SIG-M5 treated with dmso at 0.1 percent for 504 hours (cell line): ENCODE results near the gene BACH1.
"Not testable (repeated sequence)": the region's sequence is repeated elsewhere in the genome, so short reads cannot be mapped to it uniquely, and the experiment has no call there.

Experiments
- DNase-seq: peaks from one replicate; lab custom pipeline; 2025; ENCODE audit not compliant: unreplicated experiment; lab: John Stamatoyannopoulos, UW

Gene BACH1

GRCh38 chr21:29298348-29299045, at the start of gene BACH1:
BACH1 (plus strand) TSS chr21:29298922; CDS start chr21:29321281, 22,359 bp downstream.
- peak; percentile 86 for DNase-seq

DNA sequence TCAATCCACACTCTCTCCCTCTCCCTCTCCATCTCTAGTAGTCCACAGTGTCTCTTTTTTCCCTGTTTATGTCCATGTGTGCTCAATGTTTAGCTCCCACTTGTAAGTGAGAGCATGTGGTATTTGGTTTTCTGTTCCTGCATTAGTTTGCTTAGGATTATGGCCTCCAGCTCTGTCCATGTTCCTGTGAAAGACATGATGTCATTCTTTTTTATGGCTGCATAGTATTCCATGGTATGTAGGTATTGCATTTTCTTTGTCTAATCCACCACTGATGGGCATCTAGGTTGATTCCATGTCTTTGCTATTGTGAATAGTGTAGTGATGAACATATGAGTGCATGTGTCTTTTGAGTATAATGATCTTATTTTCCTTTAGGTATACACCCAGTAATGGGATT, 49.4 kb upstream of the BACH1 start:
- not testable (repeated sequence) for DNase-seq

- DNase-seq = no peak
Measured at GRCh38 chr21:29250636-29251035, 48.1 kb upstream of the BACH1 start.

DNA sequence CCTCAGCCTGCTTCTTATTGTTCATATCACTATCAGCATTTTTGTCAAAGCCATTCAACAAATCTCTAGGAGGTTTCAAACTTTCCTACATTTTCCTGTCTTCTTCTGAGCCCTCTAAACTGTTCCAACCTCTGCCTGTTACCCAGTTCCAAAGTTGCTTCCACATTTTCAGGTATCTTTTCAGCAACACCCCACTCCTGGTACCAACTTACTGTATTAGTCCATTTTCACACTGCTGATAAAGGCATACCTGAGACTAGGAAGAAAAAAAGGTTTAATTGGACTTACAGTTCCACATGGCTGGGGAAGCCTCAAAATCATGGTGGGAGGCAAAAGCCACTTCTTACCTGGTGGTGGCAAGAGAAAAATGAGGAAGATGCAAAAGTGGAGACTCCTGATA, 44.9 kb upstream of the BACH1 start:
- DNase-seq = not testable (repeated sequence)

DNA sequence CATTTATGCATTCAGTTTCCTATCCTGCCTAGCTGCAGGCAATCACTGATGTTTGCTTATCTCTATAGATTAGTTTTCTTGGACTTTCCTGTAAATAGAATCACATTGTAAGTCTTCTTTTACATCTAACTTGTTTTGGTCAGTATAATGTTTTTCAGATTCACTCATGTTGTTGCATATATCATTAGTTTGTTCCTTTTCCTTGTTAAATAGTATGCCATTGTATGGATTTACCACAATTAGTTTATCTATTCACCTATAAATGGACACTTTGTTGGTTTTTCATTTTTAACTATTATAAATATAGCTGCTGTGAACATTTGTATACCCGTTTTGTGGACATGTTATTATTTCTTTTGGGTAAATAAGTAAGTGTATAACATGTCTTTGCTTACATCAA, 44.2 kb upstream of the BACH1 start:
- DNase-seq = no peak

DNA sequence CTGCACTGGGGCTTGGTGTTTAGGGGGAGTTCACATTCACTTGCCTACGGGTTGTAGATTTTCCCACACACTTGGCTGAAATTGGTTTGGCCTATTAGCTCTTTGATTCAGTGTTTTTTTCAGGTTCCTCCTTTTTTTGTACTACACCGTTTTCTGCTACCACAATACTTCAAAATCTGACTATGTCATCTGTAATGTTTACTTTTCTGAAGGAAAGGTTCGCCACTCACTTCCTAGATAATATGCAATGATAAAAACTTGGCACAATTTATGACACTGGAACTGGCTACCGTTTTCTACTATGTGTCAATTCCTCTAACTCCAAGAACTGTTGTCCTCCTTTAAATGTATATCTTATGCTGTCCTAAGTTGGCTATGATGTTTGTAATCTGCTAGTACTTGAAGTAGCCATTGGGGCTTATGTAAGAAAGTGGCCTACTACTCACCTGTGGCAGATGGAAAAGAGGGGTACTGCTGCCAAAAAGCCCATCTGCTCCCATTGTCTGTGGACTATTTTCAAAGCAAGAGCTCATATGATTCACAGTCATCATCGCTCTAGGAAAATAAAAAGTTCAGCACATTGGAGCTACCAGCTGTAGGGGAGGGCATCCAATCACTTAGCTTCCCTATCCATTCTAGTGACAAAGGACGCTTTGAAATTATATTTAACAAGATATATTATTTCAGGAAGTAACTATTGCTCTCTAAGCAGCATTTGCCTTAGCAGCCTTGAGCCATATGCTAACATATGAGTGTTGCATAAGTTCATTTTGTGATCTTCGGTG, 42.4 kb upstream of the BACH1 start:
- peak; percentile 27 for DNase-seq

DNA sequence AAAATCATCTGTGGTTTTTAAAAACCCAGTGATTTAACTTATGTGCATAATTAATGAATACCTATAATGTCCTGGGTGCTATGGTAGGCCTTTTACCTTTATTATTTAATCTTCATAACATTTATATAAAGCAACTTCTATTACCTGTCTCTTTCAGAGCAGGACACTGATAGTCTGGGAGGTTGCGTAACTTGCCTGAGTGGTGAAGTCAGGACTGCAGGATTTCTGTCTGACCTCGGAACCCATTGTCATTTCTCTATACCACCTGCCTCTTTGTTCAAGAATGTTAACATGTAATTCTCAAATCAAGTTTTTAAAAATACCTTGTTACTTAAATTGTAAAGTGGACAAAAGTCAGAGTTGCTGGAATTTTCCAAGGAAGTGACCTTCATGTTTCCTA, 41.0 kb upstream of the BACH1 start:
- no peak for DNase-seq

GRCh38 chr21:29258626-29259338, 39.9 kb upstream of the BACH1 start:
- DNase-seq = peak; percentile 12

DNA sequence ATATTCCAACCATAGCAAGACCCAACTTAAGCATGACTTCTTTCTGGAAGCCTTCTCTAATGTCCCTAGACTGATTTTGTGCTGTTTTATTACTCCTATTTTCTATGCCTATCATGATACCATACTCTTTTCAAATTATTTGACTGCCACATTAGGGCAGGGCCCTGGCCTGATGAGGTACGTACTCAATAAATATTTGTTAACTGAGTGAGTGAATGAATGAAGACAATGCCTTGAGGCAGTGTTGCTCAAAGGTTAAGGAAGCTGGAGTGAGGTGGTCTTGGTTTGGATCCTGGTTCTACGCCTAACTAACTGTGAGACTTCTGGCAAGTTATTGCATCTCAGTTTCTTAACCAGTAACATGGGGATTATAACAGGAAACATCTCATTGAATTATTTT, 38.3 kb upstream of the BACH1 start:
- DNase-seq = no peak

GRCh38 chr21:29261555-29262540, 36.9 kb upstream of the BACH1 start:
- DNase-seq = no peak

DNA sequence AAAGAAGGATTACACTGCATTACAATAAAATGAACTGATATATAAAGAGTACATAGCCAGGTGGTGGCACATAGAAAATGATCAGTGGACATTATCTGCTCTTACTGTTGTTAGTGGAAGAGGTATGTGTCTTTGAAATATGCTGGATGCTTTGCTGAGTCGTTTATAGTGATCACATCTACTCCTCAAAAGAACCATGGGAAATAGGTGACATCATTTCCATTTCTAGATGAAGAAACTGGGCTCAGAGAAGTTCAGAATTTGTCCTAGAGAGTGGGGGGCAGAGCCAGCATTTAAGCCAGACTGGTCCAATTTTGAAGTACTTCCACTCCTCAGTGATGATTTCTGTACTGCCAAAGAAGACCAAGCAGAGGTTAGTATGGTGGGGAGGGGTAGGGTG, 34.0 kb upstream of the BACH1 start:
- DNase-seq = no peak

DNA sequence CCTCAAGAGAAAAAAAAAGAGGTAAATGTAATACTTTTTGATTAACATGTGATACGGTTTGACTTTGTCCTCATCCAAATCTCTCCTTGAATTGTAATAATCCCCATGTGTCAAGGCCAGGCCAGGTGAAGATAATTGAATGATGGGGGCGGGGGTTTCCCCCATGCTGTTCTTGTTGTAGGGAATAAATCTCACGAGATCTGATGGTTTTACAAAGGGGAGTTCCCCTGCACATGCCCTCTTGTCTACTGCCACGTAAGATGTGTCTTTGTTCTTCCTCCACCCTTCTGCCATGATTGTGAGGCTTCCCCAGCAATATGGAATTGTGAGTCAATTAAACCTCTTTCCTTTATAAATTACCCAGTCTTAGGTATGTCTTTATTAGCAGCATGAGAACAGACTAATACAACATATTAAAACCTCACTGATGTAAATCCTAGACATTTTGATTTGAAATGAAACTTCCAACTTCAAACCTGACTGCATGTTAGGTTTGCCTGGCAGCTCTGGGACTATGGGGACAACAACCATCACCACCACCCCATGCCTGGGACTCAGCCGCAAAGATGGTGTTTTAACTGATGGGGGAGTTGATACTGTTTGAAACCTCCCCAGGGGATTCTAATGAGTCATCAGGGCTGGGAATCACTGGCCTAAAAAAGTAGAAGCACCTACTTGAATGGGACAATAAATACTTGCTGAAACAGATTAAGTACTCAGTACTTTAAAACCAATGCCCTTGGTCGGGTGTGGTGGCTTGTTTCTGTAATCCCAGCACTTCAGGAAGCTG, 32.8 kb upstream of the BACH1 start:
- DNase-seq = no peak

GRCh38 chr21:29267666-29268065, 31.1 kb upstream of the BACH1 start:
- no peak for DNase-seq

GRCh38 chr21:29271927-29272333, 26.8 kb upstream of the BACH1 start:
- peak; percentile 45 for DNase-seq

- no peak for DNase-seq
Measured at GRCh38 chr21:29277442-29277841, 21.3 kb upstream of the BACH1 start.

- DNase-seq = no peak
Measured at GRCh38 chr21:29279558-29279957, 19.2 kb upstream of the BACH1 start.

GRCh38 chr21:29281801-29282200, 16.9 kb upstream of the BACH1 start:
- not testable (repeated sequence) for DNase-seq

DNA sequence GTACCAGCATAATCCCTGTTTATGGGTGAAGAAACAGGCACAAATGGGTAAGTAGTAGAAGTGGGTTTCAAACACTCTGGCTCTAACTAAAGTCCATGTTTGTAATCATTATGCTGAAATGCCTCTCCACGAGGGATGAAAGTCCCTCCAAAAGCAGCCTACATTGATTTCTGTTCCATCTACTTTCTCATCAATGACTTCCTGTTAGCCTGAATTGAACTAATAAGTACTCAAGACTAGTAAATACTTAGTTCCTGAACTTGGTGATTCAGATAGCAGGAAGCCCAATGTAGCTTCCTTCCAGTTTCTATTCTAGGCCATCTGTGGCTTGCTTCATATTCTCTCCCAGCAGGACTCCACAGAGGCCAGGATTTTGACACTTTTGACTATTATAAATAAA, 11.3 kb upstream of the BACH1 start:
- peak; percentile 93 for DNase-seq

- DNase-seq = no peak
Measured at GRCh38 chr21:29288239-29288638, 10.5 kb upstream of the BACH1 start.

GRCh38 chr21:29289317-29289716, 9.4 kb upstream of the BACH1 start:
- no peak for DNase-seq
